GM19193 (cell line): ENCODE data around the gene AMZ2.
A peak's percentile ranks its signal among the peaks of the same experiment; 100 is the strongest.

Experiments used
- POLR2A ChIP-seq: IDR thresholded peaks from 4 replicates; pipeline ENCODE4 v1.6.1; 2011; ENCODE audit not compliant: insufficient read depth, insufficient read length; ENCODE audit errors: extremely low read depth

AMZ2 gene

DNA sequence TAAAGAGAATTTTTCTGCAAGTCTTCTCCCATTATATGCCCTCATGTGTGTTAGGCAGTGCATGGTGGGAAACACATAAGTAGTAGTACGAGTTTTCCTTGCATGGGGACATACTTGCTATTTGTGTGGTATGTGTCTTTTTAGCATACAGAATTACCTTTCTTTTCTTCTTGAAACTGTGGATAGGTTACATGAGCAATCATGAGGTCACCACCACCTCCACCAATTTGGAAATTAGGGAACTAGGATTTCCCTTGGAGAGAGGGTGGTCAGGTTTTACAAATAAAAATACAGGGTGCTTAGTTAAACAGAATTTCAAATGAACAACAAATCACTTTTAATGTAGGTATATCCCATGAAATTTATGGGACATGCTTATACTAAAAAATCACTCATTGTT is 16.3 kb upstream of the AMZ2 start:
- TF ChIP-seq POLR2A = no peak

- peak; percentile 58 for TF ChIP-seq POLR2A
Observed at GRCh38 chr17:68237369-68238163, 10.3 kb upstream of the AMZ2 start.

DNA sequence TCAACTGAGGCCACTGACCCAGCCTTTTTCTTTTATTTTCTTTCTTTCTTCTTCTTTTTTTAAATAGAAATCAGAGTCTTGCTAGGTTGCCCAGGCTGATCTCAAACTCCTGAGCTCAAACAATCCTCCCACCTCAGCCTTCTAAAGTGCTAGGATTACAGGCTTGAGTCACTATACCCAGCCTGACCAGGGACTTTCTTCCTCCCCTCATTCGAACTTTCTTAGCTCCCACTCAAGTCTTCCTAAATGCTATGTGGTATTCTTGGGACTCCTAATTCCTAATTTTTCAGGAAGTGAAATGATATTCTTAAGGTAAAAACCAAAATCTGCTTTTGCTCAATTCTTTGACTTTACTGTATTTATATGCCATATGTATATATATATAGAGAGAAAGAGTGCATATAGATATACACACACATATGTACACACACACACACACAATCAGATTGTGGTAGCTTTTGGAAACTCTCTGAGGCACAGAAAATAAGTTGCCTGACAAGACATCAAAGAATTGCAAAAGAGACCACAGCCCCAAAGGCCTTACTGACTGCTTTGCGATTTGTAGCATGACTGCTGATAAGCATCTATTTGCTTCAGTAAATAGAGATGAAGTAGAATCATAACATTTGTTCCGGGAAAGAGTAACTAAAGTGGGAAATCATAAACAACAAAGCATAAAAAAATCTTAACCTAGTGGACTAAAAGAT is 9.5 kb upstream of the AMZ2 start:
- no peak for TF ChIP-seq POLR2A

- TF ChIP-seq POLR2A = no peak
Observed at GRCh38 chr17:68238871-68239253, 9.0 kb upstream of the AMZ2 start.

DNA sequence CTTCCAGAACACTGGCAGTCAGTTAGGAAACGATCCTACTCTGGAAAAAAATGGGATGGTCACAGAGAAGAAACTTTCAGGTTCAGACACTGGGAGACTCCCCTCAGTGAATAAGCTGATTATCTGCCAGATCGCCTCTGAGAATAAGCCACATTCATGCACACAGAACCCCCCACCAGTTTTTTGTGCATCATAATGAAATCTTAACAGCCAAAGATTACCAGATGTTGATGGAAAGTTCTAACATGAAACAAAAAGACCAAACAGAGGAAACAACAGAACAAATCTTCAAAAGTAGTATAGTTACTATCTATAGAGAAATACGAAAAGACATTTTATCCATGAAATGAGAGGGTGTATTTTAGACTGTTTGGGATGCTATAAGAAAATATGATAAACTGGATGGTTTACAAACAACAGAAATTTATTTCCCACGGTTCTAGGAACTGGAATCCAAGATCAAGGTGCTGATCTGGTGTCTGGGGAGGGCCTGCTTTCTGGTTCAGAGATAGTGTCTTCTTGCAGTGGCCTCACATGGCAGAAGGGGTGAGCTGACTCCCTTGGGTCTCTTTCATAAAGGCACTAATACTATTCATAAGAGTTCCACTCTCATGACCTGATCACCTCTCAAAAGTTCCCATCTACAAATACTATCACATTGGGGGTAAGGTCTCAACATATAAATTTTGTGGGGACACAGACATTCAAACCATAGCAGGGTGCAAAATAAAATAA is 8.0 kb upstream of the AMZ2 start:
- no peak for TF ChIP-seq POLR2A

DNA sequence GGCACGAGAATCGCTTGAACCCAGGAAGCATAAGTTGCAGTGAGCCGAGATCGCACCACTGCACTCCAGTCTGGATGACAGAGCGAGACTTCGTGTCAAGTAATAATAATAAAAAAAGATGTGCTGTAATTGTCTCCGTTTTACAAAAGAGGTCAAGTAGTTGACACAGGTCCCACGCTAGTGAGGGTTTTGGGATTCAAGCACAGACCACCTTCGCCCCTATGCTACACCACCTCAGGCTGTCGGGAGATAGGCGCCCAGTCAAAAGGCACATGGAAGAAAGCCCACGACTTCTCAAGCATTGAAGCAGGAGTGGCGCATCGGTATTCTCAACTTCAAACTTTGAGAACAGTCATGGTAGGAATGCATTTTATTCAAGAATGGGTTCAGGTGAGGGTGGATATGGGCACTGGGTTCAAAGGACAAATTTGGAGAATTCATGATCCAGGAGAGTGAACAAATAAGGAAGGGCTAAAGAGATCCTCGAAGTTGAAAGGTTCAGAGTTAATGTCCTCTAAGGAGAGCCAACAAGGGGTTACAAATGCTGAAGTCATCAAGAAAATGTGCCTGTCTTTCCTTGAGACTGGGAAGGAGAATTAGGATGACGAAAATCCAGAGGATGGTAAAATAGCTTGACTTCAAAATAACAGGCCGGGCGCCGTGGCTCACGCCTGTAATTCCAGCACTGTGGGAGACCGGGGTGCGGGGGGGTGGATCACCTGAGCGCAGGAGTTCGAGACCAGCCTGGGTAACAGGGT is 1.4 kb upstream of the AMZ2 start:
- no peak for TF ChIP-seq POLR2A

DNA sequence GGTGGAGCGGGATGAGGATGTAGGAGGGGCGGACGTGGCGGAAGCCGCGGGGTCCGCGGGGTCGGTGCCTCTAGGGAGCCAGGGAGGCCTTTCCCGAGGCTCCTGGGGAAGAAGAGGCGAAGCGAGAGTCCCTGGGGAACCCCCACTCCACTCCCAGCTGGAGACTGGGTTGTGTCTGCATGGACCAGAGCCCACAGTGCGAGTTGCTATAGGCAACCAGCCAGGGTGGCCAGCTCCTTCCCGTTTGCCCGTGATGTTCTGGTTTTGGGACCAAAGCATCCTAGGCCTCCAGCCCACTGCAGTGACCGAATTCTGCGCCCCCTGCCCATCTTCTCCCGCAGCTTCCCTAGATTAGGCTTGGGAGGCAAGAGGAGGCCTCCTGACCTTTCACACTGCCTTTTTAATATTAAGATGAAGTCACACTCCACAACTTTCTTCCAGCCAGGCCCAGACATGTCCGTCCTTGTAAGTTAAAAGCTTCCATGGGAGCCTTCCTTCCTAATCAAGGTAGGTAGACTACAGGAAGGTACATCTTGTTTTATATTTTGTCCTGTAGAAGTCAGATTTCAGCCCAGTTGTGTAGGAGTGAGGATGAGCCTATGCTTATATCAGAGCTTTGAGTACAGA is 469 bp downstream of the AMZ2 start:
- TF ChIP-seq POLR2A = no peak

DNA sequence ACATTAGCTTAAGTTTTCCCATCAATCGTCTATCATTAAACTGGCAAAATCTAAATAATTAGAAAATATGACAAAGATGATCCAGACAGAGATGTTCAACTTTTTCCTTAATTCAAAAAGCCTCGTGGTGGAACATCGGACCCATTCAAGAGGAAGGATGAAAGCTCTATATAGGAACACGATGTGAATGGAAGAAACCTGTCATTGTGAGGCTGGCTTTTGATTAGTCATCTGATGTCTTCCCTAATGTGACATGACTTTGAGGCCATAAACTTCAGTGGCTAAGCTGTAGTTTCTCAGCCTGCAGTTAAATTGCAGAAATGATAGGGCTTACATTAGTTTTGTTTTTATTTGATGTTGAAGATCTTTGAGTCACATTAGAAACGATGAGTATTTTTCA is 1.0 kb downstream of the AMZ2 start:
- TF ChIP-seq POLR2A = no peak

GRCh38 chr17:68249354-68249765 is 1.5 kb downstream of the AMZ2 start:
- no peak for TF ChIP-seq POLR2A

- TF ChIP-seq POLR2A = no peak
Observed at GRCh38 chr17:68255151-68255550, 7.3 kb downstream of the AMZ2 start.

- no peak for TF ChIP-seq POLR2A
Observed at GRCh38 chr17:68255731-68256538, 8.1 kb downstream of the AMZ2 start.

GRCh38 chr17:68257934-68258333 is 10.1 kb downstream of the AMZ2 start:
- TF ChIP-seq POLR2A = no peak

DNA sequence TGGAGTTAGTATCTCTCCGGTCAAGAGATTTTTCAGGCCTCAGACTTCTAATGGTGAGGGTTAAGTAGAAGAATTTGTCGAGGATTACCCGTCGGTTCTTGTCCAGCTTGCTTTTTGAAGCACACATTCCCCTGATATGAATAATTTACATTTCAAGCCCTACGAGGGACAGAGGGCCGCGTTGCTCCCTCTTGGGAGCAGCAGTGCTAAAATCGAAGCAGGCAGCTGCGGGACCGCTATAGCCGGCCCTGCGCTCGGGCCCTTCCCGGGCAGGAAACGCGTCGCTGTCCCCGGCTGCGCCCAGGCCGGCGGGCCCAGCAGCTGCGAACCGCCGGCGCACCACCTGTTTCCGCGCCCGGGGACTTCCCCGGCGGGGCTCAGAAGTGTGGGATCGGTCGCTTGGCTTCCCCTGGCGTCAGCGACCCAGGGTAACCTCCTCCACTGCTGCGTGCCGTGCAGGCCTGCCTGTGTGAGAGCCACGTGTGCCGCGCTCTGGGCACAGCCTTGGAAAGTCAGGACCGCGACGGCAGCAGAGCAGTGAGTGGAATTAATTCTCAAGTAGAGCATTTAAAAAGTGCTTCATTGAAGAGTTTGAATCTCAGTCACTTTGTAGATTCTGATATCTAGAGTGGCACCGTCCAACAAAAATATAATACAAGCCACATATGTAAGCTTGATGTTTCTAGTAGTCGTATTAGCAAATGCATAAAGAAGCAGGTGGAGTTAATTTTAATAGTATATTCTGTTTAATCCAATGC is 11.2 kb downstream of the AMZ2 start:
- TF ChIP-seq POLR2A = peak; percentile 25
